SK-N-SH (cell line): Measurements from ENCODE around the gene SYCE1. TPM values are rescaled to one million over a fixed set of nuclear protein-coding genes. Genes with fewer than 3 reads are reported as not detected.

Experiments
- CTCF ChIA-PET: fragments of 300-600, 350-600 bp; formaldehyde crosslinking; extraction: SDS; loops from one replicate; lab custom pipeline; 2021; lab: Yijun Ruan, JAX
- POLR2A ChIA-PET: fragments of 350-600 bp; sonication (Branson Sonifier 250); formaldehyde crosslinking; extraction: SDS; loops from one replicate; lab custom pipeline; 2020; ENCODE audit warnings: antibody characterized with exemption, inconsistent platforms; lab: Yijun Ruan, JAX
- DNase-seq: peaks from one replicate; pipeline ENCODE4 v3.0.0; 2012
- H2AFZ ChIP-seq: fragments of 200-600 bp; sonication (generic); 2 replicates; pipeline ENCODE4 v1.8.1; 2016; ENCODE audit warnings: antibody characterized with exemption, mild to moderate bottlenecking, low read depth
- H3F3A ChIP-seq: fragments of 200-600 bp; sonication (generic); replicated peaks from 2 replicates; pipeline ENCODE3; 2016; ENCODE audit warnings: antibody characterized with exemption, mild to moderate bottlenecking; ENCODE audit not compliant: insufficient read depth
- H3K27ac ChIP-seq, 2 experiments: fragments of 200-500 bp in 1 of 2; fragments of 200-600 bp in 1 of 2; sonication (Bioruptor generic) in 1 of 2; sonication (generic), shearing (Covaris generic) in 1 of 2; 2 replicates each; pipeline versions ENCODE4 v1.5.1 to v1.6.1; 2014 to 2016; ENCODE audit warnings: low read depth in 2 of 2, inconsistent platforms in 1 of 2, low read length in 1 of 2, mild to moderate bottlenecking in 1 of 2, mixed read lengths in 1 of 2
- H3K27me3 ChIP-seq: fragments of 200-600 bp; sonication (generic), shearing (Covaris generic); 2 replicates; pipeline ENCODE4 v1.6.1; 2016; ENCODE audit warnings: mixed run types; ENCODE audit not compliant: insufficient read depth
- H3K36me3 ChIP-seq, 2 experiments: fragments of 200-500 bp in 1 of 2; fragments of 200-600 bp in 1 of 2; sonication (Bioruptor generic) in 1 of 2; sonication (generic) in 1 of 2; replicated peaks in 1 of 2; 2 replicates each; pipeline versions ENCODE3 to v1.5.1; 2014 to 2016; ENCODE audit warnings: low read length in 1 of 2, mild to moderate bottlenecking in 1 of 2; ENCODE audit not compliant: insufficient read depth in 2 of 2, control insufficient read depth in 1 of 2
- H3K4me1 ChIP-seq, 2 experiments: fragments of 200-500 bp in 1 of 2; fragments of 200-600 bp in 1 of 2; sonication (Bioruptor generic) in 1 of 2; sonication (generic), shearing (Covaris generic) in 1 of 2; 2 replicates each; pipeline versions ENCODE4 v1.5.1 to v1.6.1; 2014 to 2016; ENCODE audit warnings: low read depth in 1 of 2, low read length in 1 of 2, mixed run types in 1 of 2; ENCODE audit not compliant: insufficient read depth in 2 of 2, control insufficient read depth in 1 of 2
- H3K4me2 ChIP-seq: fragments of 200-600 bp; sonication (generic), shearing (Covaris generic); 2 replicates; pipeline ENCODE4 v1.6.1; 2017; ENCODE audit warnings: mixed run types
- H3K4me3 ChIP-seq, 2 experiments: fragments of 200-500 bp in 1 of 2; fragments of 200-600 bp in 1 of 2; sonication (Bioruptor generic) in 1 of 2; sonication (generic), shearing (Covaris generic) in 1 of 2; 2 replicates each; pipeline versions ENCODE4 v1.5.1 to v1.8.1; 2014 to 2016; ENCODE audit warnings: low read depth in 2 of 2, inconsistent platforms in 1 of 2, low read length in 1 of 2, mild to moderate bottlenecking in 1 of 2, mixed read lengths in 1 of 2, moderate library complexity in 1 of 2
- H3K79me2 ChIP-seq: fragments of 200-600 bp; sonication (generic); 2 replicates; pipeline ENCODE4 v1.8.1; 2017; ENCODE audit warnings: mild to moderate bottlenecking; ENCODE audit not compliant: insufficient read depth
- H3K9ac ChIP-seq: fragments of 200-600 bp; sonication (generic); 2 replicates; pipeline ENCODE4 v1.6.1; 2017; ENCODE audit warnings: mixed run types
- H3K9me2 ChIP-seq: fragments of 200-600 bp; sonication (generic); 2 replicates; pipeline ENCODE4 v1.6.1; 2017; ENCODE audit warnings: mixed run types
- H3K9me3 ChIP-seq: fragments of 200-600 bp; sonication (generic); 2 replicates; pipeline ENCODE4 v1.6.1; 2017; ENCODE audit warnings: mixed run types, mild to moderate bottlenecking, moderate library complexity
- H4K20me1 ChIP-seq: fragments of 200-600 bp; sonication (generic); 2 replicates; pipeline ENCODE4 v1.6.1; 2017; ENCODE audit warnings: mild to moderate bottlenecking, mixed run types; ENCODE audit not compliant: insufficient read depth
- ELF1 ChIP-seq: IDR thresholded peaks from 2 replicates; pipeline ENCODE4 v1.4.0; 2012
- EZH2phosphoT487 ChIP-seq: fragments of 200-600 bp; sonication (generic); IDR thresholded peaks from 2 replicates; pipeline ENCODE4 v1.6.1; 2017; ENCODE audit warnings: low read depth, mixed run types, mild to moderate bottlenecking, antibody characterized with exemption, moderate library complexity, borderline replicate concordance
- FOSL2 ChIP-seq: IDR thresholded peaks from 2 replicates; pipeline ENCODE4 v1.4.0; 2012; ENCODE audit warnings: low read depth, mild to moderate bottlenecking, moderate library complexity, borderline replicate concordance
- FOXM1 ChIP-seq: IDR thresholded peaks from 2 replicates; pipeline ENCODE4 v1.4.0; 2012; ENCODE audit warnings: low read depth, mild to moderate bottlenecking
- GABPA ChIP-seq: IDR thresholded peaks from 2 replicates; pipeline ENCODE4 v1.4.0; 2012; ENCODE audit warnings: low read depth, mild to moderate bottlenecking
- GATA2 ChIP-seq: sonication (generic); formaldehyde crosslinking; IDR thresholded peaks from 2 replicates; pipeline ENCODE4 v1.5.0; 2020; ENCODE audit warnings: mild to moderate bottlenecking, missing genetic modification reagents
- MAX ChIP-seq: IDR thresholded peaks from 2 replicates; pipeline ENCODE4 v1.4.0; 2012; ENCODE audit warnings: low read depth
- MEF2A ChIP-seq: IDR thresholded peaks from 2 replicates; pipeline ENCODE4 v1.4.0; 2012; ENCODE audit warnings: low read depth, borderline replicate concordance
- POLR2AphosphoS5 ChIP-seq: IDR thresholded peaks from 2 replicates; pipeline ENCODE4 v1.6.1; 2012; ENCODE audit warnings: low read depth, low read length
- REST ChIP-seq: IDR thresholded peaks from 2 replicates; pipeline ENCODE4 v1.6.1; 2012; ENCODE audit warnings: mild to moderate bottlenecking, low read depth, low read length, moderate library complexity
- SMC3 ChIP-seq: IDR thresholded peaks from 2 replicates; pipeline ENCODE4 v1.6.1; 2012; ENCODE audit warnings: low read depth, low read length, improper control_type of control experiment
- USF2 ChIP-seq: fragments of 150-350 bp; IDR thresholded peaks from 2 replicates; pipeline ENCODE4 v1.6.1; 2017; ENCODE audit warnings: antibody characterized with exemption, low read length, low read depth, borderline replicate concordance
- WGBS: methylation state at CpG from one replicate; pipeline ENCODE4 v1.1.6; 2017; ENCODE audit warnings: low lambda C conversion rate; 5-methylcytosine and 5-hydroxymethylcytosine counted together
- polyA plus RNA-seq, 3 experiments: library from polyadenylated mRNA; depleted of rRNA; stranded (reverse); fragments of >200 nt; gene quantifications; 2 replicates each; pipeline ENCODE4 v1.2.3, GENCODE V29; 2012

Gene SYCE1
- polyA plus RNA-seq, 1 of the 3 experiments (the other 2 are of a cell fraction): not detected

GRCh38 chr10:133523631-133524203, 41.7 kb downstream of the SYCE1 start:
- Histone ChIP-seq H4K20me1 (no peaks in the 10 kb centered on the region), H3K27ac (no peak overlapping the region), H3K9me2 (no peaks in the 10 kb centered on the region), H3F3A (no peaks in the 10 kb centered on the region), H3K4me3 (no peak overlapping the region), H2AFZ (no peak overlapping the region), H3K79me2 (no peaks in the 10 kb centered on the region), H3K9ac (no peak overlapping the region), H3K27me3 (peaks cover 20% of the 10 kb centered on the region; the same call in 1 of the 2 replicates), H3K36me3 (no peaks in the 10 kb centered on the region), H3K9me3 (peaks cover 4% of the 10 kb centered on the region; the same call in 1 of the 2 replicates), H3K4me2 (no peak overlapping the region), H3K4me1 (peaks cover 0 to 4% of the 10 kb centered on the region in 2 experiments; a peak in 2 of 4 replicates)
- ChIA-PET POLR2A (no interaction called here), CTCF (interaction anchor here (0.7 kb wide), 1 partner anchor 399 kb away, joined by 3 read pairs; no protein-coding TSS in a partner anchor)
- 47% methylated on average over 9 of the region's 9 CpGs for WGBS
- TF ChIP-seq REST (no peak), SMC3 (no peak), ELF1 (no peak), POLR2AphosphoS5 (no peak), USF2 (no peak), GABPA (no peak), GATA2 (CRISPR knock-in tag) (no peak), MEF2A (no peak), FOSL2 (no peak), MAX (no peak), FOXM1 (no peak), EZH2phosphoT487 (no peak)
- no peak for DNase-seq
